MM.1S (cell line): Measurements from ENCODE around the gene ECPAS.

Source experiments
- CTCF ChIP-seq: fragments of 300-600 bp; sonication (generic); IDR thresholded peaks from 2 replicates; pipeline ENCODE4 v1.5.1; 2016; ENCODE audit warnings: antibody characterized with exemption, low read length, mixed read lengths
- EZH2 ChIP-seq: fragments of 300-600 bp; sonication (generic); optimal IDR thresholded peaks from 2 replicates; pipeline ENCODE3; 2017; ENCODE audit warnings: low read depth, mild to moderate bottlenecking, antibody characterized with exemption, low read length, mixed read lengths
- EZH2phosphoT487 ChIP-seq: fragments of 300-600 bp; sonication (generic); IDR thresholded peaks from 2 replicates; pipeline ENCODE4 v1.6.1; 2018; ENCODE audit warnings: antibody characterized with exemption, low read length

DNA sequence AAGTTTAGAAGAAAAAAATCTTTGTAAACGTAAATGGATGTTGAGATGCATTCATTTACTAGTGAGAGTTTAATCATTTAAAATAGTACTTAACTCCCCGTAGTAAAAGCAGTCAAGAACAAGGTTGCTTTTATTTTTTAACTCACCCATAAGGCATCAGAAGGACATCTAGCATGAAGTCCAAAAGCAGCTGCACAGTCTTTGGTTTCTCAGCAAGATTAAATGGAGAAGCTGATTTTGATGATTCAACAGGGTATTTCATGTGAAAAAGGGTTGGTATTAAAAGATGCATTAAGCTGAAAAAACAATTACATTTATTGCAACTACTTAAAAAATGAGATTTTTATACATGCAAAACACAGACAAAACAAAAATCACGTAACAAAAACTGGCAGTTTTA is 44.0 kb downstream of the ECPAS start:
- TF ChIP-seq CTCF: no peak
- no peak for TF ChIP-seq EZH2
- TF ChIP-seq EZH2phosphoT487: no peak
